Measurements from ENCODE around the gene GALNT13.
"Not testable (repeated sequence)": the region's sequence is repeated elsewhere in the genome, so short reads cannot be mapped to it uniquely, and the experiment has no call there.

Gene GALNT13

DNA sequence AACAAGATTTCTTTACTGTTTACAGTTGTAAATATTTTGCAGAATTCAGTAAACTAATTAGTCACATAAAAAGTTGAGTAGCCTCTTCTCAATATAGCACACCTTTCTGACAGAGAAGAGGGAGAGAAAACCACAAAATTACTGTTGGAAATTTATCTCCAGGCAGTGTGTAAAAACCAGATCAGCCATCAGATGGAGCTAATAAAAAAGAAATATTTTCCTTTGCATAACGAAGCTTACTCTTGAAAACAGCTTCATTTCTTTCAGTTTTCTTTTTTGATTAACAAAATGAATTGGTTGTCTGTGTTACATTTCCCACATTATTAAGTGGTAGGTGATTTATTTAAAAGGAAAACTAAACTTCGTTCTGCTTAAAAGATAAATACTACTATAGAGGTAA is 567.4 kb downstream of the GALNT13 start:
- DNase-seq = no peak

DNA sequence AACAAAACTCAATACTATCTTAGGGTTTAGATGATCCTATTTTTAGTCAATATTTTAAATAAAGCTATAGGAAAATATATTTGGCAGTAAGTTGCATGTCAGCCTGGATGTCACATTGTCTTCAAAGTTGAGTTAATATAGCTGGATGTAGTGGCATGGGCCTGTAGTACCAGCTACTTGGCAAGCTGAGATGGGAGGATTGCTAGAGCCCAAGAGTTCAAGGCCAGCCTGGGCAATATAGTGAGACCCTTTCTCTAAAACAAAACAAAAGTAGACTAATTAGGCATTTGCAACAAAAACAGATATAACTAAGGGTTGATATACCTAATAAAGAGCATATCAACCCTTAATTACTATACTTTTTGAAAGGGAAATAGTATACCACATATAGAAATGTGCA is 572.2 kb downstream of the GALNT13 start:
- DNase-seq = no peak

DNA sequence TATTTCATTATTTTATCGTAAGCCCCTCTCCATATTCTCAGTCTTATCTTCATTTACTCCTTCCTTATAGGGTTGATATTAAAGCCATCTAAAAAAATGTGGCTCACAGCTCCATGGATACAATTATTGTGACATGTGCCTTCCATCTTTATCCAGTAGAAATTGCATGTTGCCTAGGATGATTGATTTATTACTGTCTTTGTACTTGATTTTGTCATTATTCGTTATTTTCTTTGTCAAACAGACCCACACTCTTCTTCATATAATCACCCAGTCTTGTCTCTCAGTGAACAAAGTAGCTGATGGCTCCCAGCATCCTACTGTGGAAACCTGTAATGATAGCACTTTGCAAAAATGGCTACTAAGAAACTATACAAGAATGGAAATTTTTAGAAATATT is 574.6 kb downstream of the GALNT13 start:
- DNase-seq = no peak

DNA sequence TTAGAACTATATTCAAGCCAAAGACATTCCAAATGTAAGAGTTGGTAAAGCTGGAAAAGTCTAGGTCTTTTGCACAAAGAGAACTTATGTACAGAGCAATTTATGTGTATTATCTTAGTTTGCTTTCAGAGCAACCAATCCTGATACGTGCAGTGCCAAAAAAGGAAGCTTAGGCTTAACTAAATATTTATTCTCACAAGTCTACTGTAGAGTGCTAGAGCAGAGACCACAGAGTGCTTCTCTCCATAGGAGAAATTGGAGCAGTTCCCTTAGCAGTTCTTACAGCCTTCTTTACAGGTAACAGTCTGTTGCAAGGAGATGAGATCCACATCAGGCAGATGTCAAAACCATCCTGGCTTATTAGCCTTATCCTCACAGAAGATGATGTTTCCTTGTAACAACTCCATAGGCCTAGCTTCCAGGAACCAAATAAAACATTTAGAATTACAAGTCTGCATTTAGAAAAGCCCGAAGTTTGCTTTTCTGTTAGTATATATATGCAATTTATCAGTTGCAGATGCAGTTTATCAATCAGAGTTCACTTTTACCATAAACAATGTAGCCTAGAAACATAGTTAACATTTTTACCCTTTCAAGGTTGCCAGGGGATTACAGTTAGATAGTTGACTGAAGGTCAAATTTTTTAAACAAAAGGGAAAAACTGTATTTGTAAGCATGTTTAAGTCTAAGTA is 576.2 kb downstream of the GALNT13 start:
- no peak for DNase-seq

DNA sequence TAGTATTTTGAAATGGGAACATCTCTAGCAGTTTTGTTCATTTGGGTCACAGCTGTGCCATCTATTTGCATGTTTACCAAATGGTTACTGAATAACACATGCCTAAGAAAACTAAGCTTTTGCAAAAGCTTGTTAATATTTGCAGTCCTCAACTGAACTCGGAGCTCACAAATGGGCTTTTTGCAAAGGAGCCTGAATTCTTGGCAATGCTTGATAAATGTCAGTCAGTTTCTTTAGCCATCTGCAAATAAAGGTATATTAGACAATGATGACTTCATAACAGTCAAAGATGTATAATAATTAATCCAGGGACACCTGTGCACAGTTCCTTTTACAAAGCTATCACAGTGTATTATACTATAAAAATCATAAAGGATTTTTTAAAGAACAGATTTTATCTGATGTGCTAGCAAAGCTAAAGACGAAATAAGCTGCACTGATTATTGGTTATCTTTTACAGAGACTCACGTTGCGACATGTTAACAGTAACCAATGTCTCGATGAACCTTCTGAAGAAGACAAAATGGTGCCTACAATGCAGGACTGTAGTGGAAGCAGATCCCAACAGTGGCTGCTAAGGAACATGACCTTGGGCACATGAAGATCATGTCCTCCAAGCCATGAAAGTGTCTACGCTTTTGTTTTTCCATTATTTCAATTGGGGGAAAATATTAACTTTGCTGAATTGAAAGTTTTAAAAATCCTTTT is 578.4 kb downstream of the GALNT13 start:
- DNase-seq = no peak

DNA sequence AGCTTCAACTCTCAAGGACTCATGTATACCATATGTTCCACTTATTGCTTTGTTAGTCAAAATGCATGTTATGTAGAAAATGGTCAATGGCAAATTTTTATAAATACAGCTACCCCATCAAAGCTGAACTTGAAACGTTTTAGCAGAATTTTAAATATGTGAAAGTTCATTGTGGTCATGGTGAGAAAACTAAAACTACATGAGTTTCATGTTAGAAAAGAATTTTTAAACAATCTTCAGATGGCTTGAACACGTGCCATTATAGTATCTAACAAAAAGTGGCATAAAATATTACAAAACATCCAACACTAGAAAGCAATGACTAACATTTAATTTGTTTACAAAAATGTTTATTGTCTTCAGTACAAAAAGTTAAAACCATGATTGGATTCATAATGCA is 580.7 kb downstream of the GALNT13 start:
- no peak for DNase-seq

DNA sequence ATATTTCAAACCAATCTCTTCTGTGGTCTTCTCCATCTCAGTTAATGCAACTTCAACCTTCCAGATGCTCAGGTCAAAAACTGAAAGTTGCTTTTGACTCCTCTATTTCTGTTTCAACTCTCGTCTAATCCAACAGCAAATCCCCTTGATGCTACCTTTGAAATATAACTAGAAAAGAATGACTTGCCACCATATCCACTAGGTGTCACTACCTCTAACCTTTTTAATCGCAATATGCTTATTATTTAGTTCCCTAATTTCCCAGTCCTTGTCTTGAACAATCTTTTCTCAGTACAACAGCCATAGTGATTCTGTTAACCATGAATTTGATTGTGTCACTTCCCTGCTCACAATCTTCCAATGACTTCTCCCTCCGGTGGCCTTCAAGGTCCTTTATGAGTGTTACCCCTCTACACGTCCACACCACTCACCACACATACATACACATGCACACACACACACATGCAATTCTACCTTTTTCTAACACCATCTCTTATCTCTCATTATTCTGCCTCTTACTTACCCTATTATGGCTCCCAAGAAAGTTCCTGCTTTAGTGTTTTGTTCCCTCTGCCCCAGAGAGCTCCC is 581.3 kb downstream of the GALNT13 start:
- no peak for DNase-seq

DNA sequence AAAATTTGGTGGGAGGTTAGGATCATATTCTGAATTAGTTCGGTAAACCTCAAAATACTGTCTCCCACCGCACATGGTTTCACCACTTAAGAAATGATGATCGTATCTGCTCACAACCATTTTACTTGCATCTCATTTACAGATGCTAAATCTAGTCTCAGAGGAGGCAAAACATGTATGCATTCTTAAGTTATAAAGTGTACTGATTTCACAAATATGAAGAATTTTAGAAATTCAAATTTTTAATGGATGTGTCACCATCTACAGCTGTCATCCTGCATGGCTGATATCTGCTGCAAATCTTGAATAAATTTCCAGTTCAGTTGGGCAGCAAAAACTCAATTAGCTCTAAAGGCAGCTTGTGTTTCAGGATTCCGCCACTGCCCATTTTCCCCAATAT is 583.4 kb downstream of the GALNT13 start:
- DNase-seq = no peak

DNA sequence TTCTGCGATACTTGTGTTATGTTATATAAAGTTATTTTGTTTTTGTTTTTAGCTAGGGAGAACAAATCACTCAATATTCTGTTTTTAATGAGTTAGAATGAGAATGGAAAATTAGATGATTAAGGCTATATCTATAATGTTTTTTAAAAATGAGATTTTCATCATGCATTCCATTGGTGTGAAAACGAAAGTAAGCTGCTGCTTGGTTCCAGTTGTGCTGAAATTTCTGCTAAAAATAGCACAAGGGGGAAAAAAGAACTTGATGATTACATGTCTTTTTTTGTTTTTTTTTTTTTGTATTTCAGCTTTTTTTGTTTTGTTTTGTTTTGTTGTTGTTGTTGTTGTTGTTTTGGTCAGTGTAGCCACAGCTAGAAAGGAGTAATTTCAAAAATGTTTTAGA is 584.1 kb downstream of the GALNT13 start:
- DNase-seq = no peak

DNA sequence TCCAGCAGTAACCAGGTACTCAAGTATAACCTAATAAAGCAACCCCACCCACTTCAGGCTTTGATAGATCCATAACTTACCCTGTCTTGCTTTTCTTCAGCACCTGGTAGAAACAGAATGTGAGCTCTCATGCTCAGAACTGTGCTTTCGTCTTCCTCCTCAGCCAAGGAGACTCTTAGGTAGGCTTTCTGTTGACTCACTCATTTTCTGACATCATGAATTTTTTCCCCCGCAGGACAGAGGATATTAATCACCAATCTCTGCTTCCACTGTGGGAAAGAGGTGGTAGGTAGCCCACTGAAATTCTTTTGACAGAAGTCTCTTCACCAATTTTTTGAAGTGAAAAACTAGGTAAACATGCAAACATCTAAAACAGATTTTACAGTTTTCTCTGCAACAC is 585.6 kb downstream of the GALNT13 start:
- no peak for DNase-seq

DNA sequence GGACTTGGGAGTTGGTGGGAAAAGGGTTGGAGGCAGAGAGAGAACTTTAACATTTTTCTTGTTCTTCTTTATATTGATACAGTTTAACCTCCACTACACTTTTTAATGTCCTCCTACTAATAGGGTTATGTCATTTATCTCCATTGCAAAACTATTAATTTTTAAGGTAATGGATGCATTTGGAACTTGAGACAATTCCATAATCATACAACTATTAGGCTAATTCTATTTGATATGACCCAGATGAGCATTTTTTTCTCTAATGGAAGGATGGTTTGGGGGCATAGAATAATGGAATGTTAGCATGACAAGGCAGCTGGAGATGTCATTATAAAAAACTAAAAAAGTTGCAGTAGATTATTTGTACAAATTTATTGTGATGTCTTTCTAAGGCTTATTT is 587.6 kb downstream of the GALNT13 start:
- DNase-seq = no peak

DNA sequence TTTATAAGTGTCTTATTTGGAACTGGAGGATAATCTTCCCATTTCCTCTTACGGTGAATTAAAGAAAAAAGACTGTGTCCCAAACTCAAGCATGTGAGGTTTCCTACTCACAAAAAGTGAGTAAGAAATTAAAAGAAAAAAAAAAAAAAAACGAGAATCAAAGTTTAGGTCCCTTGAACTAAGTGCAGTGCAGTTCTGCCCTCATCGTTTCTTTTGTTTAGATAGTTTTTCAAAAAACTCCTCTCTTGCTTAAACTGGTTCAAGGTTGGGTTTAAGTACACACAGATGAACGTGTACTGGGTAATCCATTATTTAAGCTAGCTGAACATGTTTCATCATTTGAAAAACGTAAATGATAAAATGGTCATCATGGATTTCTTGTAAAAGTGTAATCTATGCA is 590.9 kb downstream of the GALNT13 start:
- no peak for DNase-seq

DNA sequence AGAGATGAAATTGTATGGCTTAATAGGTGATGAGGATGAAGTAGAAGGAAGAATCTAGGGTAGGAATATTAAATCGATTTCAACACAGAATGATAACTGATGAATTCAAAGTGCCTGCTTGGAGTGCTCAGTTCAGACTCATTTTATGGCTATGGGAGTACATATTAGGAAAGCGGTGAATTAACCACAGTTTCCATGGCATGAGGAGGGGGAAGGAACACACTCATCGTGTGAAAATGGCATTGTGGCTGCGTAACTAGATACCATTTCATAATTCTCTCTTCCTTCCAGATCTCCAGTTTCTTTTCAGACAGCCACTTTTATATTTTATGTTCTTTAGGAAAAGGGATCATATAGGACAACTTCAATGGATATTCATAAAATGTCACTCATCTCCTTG is 594.5 kb downstream of the GALNT13 start:
- DNase-seq = no peak

DNA sequence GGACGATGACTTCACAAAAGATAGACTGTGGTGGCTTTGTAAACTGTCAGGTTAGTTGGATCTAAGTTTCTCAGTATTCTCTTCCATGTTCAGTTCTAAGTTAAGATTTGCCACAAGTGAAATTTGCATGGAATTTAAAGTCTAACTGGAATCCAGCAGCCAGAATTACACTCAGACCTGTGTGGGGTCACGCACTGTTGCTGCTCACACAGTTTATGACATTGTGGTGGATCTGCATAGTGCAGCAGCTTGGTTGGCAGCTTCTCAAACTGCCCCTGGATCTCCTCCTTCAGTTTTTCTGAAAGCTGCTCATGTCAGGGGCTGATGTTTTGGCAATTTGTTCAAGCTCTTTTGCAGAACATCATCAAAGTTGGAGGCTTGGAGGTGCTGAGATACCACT is 598.7 kb downstream of the GALNT13 start:
- DNase-seq = no peak

DNA sequence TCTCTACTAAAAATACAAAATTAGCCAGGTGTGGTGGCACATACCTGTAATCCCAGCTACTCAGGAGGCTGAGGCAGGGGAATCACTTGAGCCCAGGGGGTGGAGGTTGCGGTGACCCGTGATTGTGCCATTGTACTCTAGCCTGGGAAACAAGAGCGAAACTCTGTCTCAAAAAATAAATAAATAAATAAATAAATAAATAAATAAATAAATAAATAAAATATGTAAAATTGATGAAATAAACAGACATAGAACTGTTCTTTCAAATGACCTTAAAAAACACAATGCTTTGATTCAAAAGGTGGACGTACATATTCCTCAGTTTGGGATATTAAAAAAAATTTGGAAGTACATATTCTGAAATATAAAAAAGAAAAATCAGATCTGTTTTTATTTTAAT is 599.8 kb downstream of the GALNT13 start:
- not testable (repeated sequence) for DNase-seq

DNA sequence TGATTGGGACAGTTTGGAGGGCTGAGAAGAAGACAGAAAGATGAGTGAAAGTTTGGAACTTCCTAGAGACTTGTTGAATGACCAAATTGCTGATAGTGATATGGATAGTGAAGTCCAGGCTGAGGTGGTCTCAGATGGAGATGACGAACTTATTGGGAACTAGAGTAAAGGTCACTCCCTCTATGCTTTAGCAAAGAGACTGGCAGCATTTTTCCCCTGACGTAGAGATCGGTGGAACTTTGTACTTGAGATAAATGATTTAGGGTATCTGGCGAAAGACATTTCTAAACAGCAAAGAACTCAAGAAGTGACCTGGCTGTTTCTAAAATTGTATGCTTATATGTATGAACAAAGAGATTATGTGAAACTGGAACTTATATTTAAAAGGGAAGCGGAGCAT is 605.6 kb downstream of the GALNT13 start:
- DNase-seq = no peak

DNA sequence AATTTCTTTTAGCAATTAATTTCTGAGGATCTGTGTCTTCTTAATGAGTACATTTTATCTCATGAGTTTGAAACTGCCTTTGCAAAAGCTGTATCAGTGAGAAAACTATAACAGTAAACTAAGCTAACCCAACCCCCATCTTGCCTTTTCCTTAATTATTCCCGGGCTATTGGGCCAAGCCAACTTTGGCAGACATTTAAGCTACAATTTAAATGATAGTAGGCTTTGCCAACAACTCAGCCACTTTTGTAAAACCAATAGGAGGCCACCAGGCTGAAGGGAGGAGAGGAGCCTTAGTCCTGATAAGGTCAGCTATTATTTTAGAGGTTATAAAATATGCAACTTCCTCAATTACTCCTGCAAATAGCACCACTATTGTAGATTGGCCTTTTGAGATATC is 608.8 kb downstream of the GALNT13 start:
- no peak for DNase-seq

DNA sequence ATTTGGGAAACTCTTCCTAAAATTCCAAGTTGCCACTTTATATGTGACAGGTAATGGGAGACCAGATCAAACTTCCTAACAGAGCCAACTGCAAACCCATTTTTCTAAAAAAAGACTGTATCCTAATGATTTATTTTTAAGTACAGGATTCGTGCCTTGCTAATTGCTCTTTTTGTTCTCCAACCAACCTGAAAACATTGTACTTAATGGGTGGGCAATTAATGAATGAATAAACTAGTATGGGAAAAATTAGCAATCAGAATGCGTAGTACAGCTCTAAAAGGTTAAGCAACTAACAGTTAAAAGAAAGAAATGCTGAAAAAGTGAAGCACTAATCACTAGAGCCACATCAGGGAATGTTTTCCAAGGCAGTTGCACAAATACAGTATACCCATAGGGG is 609.6 kb downstream of the GALNT13 start:
- DNase-seq = no peak

DNA sequence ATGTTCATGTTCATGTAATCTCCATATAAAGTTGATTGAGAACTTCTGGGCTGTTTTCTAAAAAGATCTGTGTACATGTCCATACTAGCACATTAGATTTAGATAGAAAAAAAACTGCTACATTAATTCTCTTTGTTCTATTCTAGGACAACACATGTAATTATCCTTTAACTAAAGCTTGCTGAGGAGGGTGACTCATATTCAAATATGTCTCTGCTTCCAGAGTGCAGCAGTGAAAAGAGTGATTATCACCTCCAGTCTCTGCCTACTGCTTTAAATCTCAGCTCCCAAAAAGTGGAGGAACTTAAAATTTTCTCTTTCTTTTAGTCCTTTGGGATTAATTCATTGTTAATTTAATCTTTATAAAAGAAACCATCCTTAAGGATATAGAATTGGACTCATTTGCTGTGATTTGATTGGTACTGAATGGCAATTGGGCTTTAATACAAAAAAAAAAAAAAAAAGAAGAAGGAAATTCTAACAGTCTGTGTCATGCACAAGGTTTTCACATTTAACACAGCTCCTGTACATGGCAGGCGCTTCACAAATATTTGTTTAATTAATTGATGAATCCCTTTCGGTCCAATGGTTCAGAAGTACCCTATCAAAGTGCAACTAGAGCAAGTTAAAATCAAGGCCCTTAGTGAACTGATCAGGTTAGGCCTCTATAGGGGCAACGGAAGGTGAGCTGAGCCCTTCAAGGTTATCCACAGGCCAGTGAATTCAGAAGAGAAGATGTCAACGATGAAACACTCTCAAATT is 612.8 kb downstream of the GALNT13 start:
- DNase-seq = no peak

DNA sequence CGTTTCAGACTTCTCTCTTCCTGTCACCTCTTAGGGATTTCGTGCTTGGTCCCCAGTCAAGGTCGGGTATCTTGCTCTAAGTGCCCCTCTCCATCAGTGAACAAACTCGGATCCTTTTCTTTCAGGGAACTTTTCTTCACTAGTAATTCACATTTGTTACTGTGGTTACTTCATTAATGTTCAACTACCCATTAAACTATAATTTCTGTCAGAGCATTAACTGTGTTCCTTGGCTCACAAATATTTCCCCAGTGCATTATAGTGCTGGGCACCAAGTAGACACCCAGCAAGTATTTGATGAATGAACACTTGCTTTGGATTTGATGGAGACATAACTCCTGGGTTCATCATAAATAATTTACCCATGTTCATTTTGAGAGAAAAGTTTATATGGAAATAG is 617.1 kb downstream of the GALNT13 start:
- DNase-seq = no peak

DNA sequence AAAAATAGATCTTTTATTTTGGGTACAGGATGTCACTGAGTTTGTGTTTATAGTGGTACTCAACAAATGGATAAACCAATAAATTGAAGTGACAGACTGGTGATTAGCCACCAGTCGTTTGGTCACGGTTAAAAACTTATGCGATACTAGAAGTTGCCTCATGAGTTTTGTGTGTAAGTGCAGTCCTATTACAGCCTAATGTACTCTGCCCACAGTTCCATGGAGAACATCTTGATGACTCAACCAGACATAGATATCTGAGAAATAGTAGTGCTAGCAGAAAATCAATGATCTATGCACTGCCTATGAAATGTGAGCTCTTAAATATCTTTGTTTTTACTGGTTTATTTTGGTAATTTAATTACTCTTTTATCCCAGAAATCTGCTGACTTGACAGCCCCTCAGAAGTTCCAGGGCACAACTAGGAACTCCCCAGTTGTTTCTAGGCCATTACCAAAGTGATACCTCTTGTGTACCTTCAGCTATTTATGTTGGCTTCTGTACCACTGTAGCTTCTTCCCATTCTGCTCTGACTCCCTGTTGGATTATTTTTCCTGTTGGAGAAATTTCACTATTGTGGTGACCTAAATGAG is 617.6 kb downstream of the GALNT13 start:
- no peak for DNase-seq

DNA sequence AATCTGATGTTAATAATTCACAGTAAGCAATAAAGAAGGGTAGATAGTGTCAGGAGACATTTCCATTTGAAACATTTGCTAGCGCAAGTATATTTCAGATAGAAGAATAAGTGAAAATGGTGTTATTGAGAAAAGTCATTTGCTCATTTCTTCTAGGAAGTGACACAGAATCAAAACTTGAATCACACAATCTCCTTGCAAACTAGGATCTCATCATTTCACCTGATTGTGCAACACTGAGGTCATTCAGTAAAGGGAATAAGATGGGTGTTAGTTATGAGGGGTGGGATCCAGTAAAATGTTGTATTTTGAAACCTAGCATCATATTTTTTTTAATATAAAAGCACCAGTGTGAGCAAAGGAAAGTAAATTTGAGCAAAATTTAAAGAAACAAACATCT is 618.8 kb downstream of the GALNT13 start:
- DNase-seq = no peak

DNA sequence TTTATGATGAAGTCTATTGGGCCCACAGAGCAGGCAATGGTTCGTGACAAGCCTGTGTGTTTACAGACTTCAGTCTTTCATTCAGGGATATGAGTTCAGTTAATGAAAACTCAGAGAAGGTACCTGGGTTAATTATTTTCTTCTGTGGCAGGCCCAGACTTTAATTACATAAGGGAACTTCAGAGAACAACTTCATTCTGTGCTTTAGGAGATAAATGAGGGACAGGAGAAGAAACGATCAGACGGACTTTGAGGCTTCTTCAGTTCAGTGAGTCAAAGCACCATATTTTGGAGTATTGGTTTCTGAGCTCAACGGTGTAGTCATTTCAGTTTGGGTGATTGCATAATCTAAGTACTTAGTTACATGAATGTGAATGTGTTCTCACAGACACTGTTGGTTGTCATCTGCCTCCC is 623.7 kb downstream of the GALNT13 start:
- no peak for DNase-seq

Data from NCI-H2081 treated with DMSO at 0.1 percent for 48 hours (cell line).